ENCODE data around the gene SIVA1.

The SIVA1 gene

DNA sequence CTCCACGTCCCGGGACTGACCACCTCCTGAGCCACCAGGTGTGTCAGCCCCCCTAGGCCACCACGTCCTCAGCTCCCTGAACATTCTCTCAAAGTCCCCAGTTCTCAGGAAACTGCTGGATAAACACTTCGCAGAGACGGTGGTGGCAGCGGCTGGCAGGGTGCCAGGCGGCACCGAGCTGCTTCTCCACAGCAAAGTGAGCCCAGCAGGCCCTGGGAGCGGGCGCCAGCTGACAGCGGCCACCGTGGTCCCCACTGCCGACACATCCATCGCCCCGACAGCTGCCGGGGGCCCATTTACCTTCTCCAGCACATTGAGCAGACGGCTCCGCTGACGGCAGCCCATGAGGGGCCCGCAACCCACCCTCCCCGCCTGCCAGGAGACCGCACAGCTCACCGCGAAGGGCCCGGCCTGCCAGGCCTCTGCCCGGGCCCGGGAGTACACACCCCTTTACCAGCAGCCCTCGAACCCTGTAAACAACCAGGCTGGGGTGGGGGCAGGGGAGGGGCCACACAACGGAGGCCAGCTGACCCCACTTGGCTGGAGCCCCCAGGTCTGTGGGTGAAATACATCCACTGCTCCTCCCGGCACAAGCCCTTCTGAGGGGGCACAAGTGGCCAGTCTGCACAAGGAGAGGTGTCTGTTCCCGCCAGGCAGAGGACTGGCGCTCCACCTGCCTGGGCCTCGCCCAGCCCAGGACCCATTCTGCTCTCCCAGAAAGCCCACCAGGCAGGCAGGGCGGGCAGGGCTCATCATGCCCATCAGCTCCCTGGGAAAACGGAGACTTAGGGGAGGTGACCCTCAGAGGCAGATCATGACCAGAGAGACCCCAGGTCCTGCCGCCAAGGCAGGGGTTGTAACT is 32.1 kb downstream of the SIVA1 start:
- DNase-seq (ENCODE audit: low read depth): no peak

DNA sequence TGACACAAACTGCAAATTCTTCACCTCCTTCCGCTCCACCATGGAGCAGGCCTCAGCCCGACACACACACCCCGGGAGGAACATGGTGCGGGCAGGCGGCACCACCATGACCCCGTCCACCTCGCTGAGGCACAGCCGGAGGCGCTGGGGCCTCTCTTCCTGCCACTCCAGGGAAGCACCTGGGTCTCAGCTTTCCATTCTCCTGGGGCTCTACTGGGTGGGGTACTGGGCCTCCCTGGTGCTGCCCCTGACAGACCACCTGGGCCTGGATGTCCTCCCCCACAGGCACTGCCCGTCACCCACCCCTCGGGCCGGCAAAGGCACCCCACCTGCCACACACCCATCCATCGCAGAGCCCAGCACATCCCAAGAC is 32.7 kb downstream of the SIVA1 start:
- no peak for DNase-seq (ENCODE audit: low read depth)

DNA sequence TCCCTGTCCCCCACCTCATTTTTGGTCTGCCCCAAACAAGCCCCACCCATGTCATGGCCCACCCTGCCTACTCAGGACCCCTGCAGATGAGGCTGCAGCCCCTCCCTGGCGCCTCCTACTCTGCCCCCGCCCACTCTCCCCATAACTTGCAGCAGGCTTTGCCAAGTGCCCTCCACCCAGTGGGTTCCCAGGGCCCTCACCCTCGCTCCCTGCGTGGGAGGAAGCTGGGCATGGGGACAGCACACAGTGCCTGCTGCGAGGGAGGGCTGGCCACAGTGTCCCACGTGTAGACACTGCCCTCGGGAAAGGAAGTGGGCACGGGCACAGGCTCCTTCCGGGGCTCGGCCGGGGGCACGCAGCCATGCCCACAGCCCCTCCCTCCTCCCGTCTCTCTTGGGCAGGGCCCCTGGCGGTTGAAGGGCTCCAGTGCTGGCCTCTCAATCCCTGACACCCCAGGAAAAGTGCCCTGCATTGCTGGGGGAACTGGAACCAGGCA is 33.2 kb downstream of the SIVA1 start:
- DNase-seq (ENCODE audit: low read depth): no peak

DNA sequence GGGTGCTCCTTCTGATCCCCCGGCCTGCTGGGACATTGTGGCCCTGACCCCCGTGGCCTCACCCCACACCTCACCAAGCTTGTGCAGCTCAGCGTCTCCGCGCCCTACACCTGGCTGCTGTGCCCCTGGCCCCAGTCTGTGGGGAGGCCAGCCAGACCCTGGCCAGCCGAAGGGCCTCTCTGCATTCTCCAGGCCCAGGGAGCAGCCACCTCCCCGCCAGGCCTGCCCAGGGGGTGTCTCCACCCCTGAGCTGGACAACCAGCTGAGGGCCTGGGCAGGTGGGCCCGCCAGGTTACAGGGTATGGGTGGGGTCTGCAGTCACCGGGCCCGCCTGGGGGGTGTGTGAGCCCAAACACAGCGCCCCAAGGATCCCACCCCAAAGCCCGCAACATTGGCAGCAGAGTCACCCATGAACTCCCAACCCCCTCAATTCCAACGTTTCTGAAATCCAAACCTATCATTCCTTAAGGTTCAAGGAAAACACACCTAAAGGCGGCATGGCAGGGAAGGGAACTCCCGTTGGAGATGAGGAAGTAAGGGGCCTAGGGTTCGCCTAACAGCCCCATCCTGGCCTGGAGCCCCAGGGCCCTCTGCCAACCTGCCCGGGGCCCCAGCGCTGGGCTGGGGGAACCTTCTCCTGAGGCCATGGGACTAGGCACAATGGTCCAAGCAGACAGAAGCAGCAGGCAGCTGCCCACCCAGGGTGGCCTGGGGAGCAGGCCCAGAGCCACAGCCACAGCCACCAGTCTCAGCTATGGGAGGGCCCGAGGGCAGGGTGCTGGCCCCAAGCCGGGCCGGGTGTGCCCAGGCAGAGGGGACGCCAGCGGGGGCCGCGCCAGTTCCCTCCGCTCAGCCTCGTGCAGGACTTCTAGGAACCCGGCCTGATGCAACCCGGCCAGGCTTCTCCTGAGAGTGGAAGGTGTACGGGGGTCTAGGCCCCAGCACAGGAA is 34.1 kb downstream of the SIVA1 start:
- no peak for DNase-seq (ENCODE audit: low read depth)

DNA sequence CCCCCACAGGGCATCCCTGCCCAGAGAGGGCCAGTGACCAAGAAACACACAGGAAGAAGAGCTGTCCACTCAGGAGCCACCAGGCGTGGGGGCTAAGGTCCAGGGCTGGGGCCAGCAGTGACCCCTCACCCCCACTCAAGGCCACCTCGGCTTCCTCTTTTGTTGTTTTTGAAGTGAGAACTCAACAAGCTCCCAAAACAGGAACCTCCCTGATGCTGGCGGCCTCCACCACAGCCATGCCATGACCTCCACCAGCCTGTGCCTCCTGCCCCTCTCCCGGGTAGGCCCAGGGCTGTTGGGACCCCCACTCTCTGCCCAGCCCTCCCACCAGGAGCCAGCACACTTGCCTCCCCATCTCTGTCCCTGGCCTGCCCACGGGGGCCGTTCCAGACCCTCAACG is 34.8 kb downstream of the SIVA1 start:
- no peak for DNase-seq (ENCODE audit: low read depth)

DNA sequence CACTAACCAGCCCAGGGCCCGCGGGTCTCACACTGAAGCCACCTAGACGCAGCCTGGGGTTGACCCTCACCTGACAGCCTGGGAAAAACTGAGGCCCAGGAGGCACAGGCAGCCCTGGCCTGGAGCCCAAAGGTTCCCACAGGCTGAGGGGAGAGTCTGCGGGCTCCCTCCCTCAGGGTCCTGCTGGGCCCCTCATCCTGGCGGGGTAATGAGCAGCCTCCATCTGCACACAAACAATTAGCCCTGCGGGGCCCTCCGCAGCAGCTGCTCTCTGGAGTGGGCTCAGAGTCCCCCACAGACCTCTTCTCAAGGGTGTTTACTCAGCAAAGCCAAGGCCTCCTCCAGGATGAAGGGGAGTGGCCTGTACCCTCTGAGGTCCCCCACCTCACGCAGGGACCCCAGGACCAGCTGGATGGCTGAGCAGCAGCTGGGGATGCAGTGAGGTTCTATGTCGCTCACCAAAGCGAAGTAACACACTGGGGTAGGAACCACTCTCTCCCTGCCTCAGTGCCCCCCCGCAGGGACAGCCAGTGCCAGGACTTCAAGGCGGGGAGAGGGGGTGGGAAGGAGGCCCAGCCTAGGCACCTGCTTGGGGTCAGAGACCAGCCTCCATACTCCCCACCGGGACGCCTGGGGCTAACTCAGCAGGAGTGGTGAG is 35.3 kb downstream of the SIVA1 start:
- DNase-seq (ENCODE audit: low read depth): no peak

DNA sequence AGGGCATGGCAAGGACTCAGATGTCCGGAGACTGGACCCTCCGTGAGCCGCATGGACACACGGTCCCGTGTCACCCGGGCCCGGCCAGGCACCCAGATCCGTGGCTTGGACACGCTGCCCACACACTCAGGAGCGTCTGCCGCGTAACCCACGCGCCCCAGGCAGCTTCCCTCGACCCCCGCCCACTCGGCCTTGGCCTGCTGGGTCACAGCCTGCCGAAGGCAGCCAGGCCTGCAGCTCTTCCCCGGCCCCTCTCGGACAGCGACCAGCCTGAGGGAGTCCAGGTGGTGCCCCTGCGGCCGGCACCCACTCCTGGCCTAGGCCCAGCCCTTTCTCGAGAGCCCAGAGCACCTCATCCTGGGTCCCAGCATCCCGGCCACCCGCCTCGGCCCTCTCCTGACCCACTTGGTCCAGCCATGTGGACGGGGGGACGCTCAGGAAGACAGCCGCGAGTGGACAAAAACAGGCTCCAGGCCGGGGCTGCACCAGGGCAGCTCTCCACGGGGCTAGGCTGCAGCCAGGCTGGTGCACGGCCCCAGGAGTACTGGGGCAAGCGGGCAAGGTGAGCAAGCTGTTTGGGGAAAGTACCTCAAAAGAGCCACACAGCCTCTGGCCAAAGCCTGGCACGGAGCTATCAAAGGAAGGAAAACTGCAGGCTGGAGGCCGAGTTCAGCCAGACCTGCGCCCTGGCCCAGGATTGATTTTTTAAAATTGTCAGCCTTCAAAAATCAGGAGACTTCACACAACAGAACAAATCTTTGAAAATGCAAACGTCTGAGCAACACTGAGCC is 36.1 kb downstream of the SIVA1 start:
- no peak for DNase-seq (ENCODE audit: low read depth)

DNA sequence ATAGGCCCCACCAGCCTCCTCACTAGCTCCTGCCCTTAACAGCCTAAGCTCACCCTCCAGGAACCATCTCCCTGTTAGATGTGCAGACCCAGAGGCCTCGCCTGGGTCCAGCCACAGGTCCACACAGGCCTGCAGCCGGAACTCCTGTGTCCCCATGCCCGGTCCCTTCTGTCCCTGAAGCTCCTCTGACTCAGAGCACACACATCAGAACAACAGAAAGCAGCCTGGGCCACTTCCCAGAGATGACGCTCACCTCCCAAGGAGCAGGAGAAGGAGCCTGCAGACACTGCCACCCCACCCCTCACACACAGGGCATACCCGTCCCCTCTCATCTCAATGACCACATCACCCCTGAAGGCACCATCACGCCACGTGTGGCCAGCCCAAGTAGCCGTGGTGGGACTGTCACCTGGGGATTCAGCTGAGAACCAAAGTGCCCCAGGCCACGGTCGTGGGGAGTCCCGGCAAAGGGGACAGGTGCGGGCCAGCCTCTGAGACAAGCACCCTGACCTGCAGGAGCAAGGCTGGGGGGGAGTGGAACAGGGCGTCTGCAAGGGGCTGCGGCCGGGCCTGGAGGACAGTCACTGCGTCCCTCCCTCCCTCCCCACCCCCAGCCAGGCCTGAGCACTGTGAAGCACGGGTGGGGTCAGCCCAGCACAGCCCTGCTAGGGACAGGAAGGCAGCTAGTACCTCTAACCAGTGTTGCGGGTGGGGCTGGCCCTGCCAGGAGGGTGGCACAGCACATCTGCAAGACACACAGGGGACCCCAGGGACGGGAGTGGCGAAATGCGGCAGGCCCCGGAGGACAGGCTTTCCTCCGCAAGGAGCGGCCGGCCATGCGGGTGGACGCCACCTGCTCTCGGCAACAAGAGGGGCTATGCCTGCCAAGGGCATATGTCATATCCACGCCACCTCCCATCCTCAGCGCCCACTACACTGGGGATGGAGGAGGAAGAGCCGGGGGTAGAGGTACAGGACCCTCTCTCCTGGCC is 37.1 kb downstream of the SIVA1 start:
- no peak for DNase-seq (ENCODE audit: low read depth)

DNA sequence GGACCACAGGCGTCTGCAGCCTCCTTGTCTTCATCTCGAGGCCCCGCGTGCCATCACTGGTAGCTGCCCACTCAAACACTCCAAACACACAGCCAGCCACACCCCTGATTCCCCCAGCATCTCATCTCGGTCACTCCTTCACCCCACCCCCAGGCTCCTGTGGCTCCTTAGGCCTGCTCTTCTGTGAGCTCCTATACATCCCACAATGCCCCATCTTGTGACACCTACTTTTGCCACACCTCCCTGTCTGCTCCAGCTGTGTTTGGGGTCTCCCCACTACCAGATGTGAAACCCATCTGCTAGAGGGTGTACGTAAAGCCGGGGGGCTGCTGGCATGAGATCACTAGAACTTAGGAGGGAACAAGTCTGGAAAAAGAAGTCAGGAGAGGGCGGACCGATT is 38.5 kb downstream of the SIVA1 start:
- no peak for DNase-seq (ENCODE audit: low read depth)

DNA sequence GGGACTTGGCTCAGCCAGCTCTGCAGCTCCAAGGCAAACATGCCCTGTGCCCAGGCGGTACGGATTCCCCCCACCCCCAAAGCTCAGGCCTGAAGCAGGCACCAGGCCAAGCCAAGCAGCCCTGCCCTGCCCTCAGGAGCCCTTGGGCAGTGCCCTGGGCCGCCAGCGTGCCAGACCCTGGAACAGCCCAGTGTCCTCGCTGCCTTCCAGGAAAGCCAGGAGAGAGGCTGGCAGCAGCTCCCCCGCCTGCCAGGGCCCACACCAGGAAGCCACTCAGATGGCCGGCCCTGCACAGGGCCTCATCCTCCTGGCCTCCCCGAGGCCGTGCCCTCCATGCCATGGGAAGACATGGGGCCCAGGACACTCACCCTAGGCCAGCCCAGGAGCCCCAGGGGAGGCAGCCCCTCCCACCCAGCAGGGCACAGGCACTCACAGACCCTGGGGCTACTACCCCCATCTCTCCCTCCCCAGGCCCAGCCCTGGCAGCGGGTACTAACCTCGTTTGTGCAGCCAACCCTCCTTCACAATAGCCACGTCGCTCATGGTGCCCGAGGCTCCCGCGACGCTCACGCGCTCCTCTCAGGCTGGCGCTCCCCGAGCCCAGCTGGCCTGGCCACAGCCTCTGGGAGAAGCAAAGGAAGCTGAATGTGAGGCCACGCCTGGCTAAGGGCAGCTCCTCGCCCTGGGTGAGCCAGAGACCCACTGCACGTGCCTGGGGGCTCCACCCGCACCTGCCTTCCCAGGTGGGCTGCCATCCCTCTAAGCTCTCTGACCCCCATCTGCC is 39.3 kb downstream of the SIVA1 start:
- DNase-seq (ENCODE audit: low read depth): no peak

DNA sequence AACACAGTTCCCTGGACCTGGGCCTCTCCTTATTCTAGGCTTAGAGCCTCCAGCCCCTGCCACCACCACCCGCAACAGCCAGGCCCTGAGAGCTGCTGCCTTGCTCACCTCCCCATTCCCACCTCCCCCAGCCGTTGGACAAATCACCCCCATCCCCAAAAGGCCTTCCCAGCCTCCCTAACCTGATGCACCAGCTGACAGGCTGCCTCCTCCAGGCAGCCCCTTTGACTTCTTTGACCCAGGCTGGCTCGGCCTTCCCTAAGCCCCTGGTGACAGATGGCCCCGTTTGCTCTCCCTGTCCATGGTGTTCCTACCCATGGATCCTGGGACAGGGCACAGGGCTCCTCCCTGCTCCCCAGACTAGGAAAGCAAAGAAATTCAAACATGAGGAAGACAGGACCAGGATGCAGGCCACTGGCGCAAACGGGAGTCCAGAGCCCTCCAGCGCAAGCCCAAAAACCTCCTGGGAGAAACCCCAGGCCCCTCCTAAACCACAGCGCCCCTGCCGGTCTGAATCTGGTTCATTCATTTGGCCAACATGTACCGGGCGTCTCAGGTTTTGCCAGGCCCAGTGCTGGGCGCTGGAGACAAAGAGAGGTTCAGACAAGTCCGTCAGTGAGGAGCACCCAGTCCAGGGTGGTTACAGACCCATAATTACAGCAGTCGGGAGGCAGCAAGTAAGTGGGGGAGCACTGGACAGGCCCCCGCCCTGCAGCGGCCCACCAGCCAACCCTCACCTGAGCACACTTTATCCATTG is 40.2 kb downstream of the SIVA1 start:
- no peak for DNase-seq (ENCODE audit: low read depth)

DNA sequence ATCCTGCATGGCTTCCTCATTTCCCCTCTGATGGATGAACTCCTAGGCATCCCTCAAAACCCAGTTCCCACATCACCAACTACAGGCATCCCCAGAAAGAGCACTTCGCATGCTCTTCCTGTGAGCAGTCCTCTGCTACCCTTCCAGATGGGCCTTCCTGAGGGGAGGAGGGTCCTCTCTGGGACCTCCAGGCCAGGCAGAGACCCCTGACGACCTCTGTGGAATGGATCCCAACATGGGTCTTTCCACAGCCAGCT is 40.7 kb downstream of the SIVA1 start:
- no peak for DNase-seq (ENCODE audit: low read depth)

DNA sequence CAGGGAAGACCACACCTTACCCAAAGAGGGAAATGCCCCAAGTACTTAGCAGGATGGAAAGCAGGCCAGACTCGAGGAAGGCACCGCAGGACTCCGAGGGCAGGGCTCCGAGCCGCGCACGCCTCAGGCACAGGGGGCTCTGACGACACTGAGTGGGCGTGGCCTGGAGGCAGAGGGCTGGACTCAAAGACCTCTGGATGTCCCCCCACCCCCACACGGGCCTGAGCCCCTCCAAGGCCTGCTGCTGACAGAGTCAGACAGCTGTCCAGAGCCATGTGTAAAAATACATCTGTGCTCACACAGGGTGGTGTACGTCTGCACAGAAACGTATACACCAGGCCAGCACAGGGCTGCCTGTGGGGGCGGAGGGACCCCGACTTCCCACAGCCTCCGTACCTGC is 41.2 kb downstream of the SIVA1 start:
- DNase-seq (ENCODE audit: low read depth): no peak

DNA sequence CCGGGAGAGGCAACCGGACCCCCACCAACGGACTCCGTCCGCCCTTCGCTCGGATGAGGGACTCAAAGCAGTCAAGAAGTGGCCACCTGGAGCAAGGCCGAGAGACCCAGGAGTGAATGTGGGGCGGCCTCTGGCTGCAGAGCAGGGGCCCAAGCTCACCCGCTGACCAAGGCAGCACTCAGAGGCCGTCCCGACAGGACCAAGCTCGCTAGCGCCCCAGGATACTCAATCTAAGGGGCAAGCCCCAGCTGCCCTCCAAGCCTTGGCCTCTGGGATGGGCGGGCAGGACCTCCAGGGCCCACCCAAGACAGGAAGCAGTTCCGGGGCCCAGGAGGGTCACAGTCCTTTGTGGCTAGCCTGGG is 41.7 kb downstream of the SIVA1 start:
- DNase-seq (ENCODE audit: low read depth): no peak

DNA sequence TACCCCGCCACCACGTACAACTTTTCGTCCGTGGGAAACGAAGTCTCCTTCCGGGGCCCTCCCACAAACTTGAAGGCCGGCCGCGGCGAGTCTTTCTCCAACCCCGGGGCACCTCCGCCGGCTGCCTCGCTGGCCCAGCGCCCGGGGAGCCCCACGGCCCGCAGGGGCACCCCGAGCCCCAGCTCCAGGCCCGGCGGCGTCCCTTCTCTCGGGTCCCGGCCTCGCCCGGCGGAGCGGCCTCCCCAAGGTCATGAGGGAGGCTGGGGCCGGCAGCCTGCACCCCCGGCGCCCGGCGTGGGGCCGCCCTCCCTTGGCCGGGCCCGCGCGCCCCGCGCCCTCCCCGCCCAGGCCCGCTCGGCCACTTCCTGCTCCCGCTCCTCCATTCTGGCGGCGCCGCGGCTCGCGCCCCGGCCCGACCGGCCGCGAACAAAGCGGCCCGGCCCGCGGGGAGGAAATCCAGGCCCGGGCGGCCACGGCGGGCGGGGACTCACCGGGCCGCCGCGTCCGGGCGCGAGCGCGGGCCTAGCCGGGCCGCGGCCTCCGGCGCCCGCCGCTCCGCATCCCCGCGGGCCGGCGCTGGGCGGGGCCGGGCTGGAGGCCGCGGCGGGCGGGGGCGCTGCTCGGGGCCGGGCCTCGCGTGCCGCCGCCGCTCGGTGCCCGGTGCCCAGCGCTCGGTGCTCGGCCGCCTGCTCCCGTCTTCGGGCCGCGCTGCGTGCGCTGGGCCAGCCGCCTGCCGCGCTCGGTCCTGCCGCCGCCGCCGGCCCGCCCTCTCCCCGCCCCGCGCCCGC is 42.2 kb downstream of the SIVA1 start, which contains the start of gene AKT1:
TSS of gene AKT1 (minus strand) at position 756 of the 788 bp plus-strand sequence. CDS start 3,105 bp downstream, outside the sequence.
- no peak for DNase-seq (ENCODE audit: low read depth)

DNA sequence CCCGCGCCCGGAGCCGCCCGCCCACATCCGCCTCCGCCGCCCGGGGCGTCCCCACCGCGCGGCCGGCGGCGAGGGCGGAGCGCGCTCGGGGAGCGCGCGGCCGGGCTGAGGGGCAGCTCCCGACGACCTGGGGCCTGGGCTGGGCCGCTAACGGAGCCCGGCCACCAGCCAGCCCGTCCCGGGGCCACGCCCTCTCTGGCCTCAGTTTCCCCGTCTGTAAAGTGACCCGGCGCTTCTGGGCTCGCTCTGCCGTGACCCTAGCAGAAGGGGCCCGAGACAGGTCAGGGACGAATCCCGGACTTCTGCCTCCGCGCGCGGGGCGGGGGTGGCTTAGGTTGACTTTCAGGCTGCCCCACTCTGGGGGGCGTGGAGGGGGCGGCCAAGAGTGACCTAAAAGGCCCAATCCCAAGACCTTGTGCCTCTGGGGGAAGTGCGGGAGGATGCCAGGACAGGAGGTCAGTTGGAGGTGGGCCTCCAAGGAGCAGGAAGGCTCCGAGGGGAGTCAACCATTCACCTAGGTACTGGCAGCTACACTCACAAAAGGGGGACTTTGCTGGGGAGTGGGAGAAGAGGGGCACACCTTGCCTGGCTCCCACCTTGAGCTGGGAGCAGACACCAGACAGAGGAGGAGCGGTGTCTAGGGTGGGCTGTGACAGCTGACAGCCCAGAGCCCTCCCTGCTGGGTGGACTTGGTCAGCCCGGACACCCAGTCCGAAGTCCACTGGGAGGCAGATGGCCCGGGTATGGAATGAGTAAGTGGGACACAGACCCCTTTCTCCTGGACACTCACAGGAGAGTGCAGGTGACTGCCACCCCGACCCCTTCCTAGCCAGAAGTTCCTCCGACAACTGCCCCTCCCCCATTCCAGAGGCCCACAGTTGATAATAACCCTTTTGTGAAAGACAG is 43.1 kb downstream of the SIVA1 start:
- DNase-seq (ENCODE audit: low read depth): peak; percentile 28

DNA sequence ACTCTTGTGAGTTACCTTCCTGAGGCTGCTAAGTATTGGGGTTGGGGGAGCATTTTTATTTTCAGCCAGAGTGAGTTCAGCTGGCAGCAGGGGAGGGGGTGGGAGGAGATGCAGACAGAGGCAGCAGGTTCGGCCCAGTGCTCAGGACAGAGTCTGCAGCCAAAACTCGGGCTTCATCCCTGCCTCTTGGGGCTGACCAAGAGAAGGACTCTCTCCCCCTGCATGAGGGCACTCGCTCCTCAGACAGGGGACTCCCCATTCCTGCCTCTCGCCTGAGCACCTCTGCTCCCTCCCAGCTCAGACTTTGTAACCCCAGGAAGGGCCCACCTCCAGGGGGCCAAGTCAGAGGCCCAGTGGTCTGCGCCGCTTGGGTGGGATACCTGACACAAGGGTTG is 43.7 kb downstream of the SIVA1 start:
- DNase-seq (ENCODE audit: low read depth): no peak

Data from activated gamma-delta T cell treated with anti-CD3 and anti-CD28 coated beads, Interleukin-2, amount 50 U/mL, for 16 hours (primary cell).